GM10248 (cell line): ENCODE data around the gene KCNJ4.

Experiments
- CTCF ChIA-PET: fragments of 300-600 bp; sonication (Branson Sonifier 250); formaldehyde crosslinking; extraction: SDS; loops from one replicate; lab custom pipeline; 2021; ENCODE audit warnings: antibody characterized with exemption; lab: Yijun Ruan, JAX
- POLR2A ChIA-PET: fragments of 350-650 bp; sonication (Branson Sonifier 250); formaldehyde crosslinking; extraction: SDS; loops from one replicate; lab custom pipeline; 2020; ENCODE audit warnings: antibody characterized with exemption; lab: Yijun Ruan, JAX
- DNase-seq: peaks from one replicate; pipeline ENCODE4 v3.0.0; 2012; ENCODE audit errors: extremely low spot score
- CTCF ChIP-seq: IDR thresholded peaks from 2 replicates; pipeline ENCODE4 v1.5.1; 2012; ENCODE audit warnings: mild to moderate bottlenecking, low read depth; ENCODE audit errors: extremely low read depth, missing control alignments, control extremely low read depth

Gene KCNJ4

GRCh38 chr22:38467904-38468442, 13.0 kb upstream of the KCNJ4 start, which contains the start of gene KDELR3:
Gene KDELR3, plus strand, starts transcription at chr22:38468096. Its CDS starts 138 bp downstream, at chr22:38468234.
- DNase-seq = peak; percentile 91
- ChIA-PET CTCF (interaction anchor here (1.4 kb wide), 1 partner anchor 354 kb away, joined by 4 read pairs; no protein-coding TSS in a partner anchor), POLR2A (interaction anchor here (1.1 kb wide), 1 partner anchor 10 kb away, joined by 3 read pairs; no protein-coding TSS in a partner anchor)
- TF ChIP-seq CTCF = no peak

GRCh38 chr22:38467438-38467903, 12.5 kb upstream of the KCNJ4 start:
- CTCF ChIA-PET = no interaction called here
- POLR2A ChIA-PET = no interaction called here
- no peak for TF ChIP-seq CTCF
- no peak for DNase-seq

- ChIA-PET CTCF (interaction anchor here (0.9 kb wide), 1 partner anchor 414 kb away, joined by 4 read pairs; no protein-coding TSS in a partner anchor), POLR2A (interaction anchor here (0.5 to 0.6 kb wide), 2 partner anchors 30 to 294 kb away, joined by 3 to 4 read pairs; no protein-coding TSS in a partner anchor)
- no peak for DNase-seq
- TF ChIP-seq CTCF = no peak
Measured at GRCh38 chr22:38465673-38466490, 10.9 kb upstream of the KCNJ4 start.

- no peak for DNase-seq
- POLR2A ChIA-PET = interaction anchor here (0.5 to 0.6 kb wide), 2 partner anchors 31 to 295 kb away, joined by 3 to 4 read pairs; no protein-coding TSS in a partner anchor
- CTCF ChIA-PET = interaction anchor here (0.9 kb wide), 1 partner anchor 413 kb away, joined by 4 read pairs; no protein-coding TSS in a partner anchor
- TF ChIP-seq CTCF = no peak
Measured at GRCh38 chr22:38464992-38465672, 10.1 kb upstream of the KCNJ4 start.

GRCh38 chr22:38462960-38463784, 8.2 kb upstream of the KCNJ4 start:
- TF ChIP-seq CTCF = no peak
- ChIA-PET CTCF (interaction anchor here (1.5 kb wide), 1 partner anchor 29 kb away, joined by 5 read pairs; no protein-coding TSS in a partner anchor), POLR2A (no interaction called here)
- no peak for DNase-seq
